Neural cell (in vitro differentiated cells): ENCODE measurements around the gene ABAT. TPM values are rescaled to one million over a fixed set of nuclear protein-coding genes. Genes with fewer than 3 reads are reported as not detected.

Experiments used
- H2AFZ ChIP-seq: fragments of 200-600, 300-800 bp; sonication (generic), shearing (Covaris generic); 2 replicates; pipeline ENCODE4 v1.6.0; 2014; ENCODE audit warnings: low read depth, mild to moderate bottlenecking, antibody characterized with exemption, low read length, moderate library complexity
- H3F3A ChIP-seq: fragments of 200-600 bp; shearing (Covaris generic); 2 replicates; pipeline ENCODE4 v1.6.1; 2016; ENCODE audit warnings: mild to moderate bottlenecking, moderate library complexity, mixed read lengths, antibody characterized with exemption, low read length; ENCODE audit not compliant: insufficient read depth, poor library complexity, severe bottlenecking
- H3K27ac ChIP-seq: fragments of 200-600, 300-800 bp; sonication (generic), shearing (Covaris generic); 2 replicates; pipeline ENCODE4 v1.5.1; 2014; ENCODE audit warnings: mild to moderate bottlenecking, low read length, moderate library complexity
- H3K27me3 ChIP-seq: fragments of 300-800, 200-600 bp; sonication (generic), shearing (Covaris generic); 2 replicates; pipeline ENCODE4 v1.6.0; 2014; ENCODE audit warnings: mild to moderate bottlenecking, low read depth, low read length, moderate library complexity; ENCODE audit not compliant: insufficient read depth
- H3K36me3 ChIP-seq: fragments of 300-800, 200-600 bp; sonication (generic), shearing (Covaris generic); 2 replicates; pipeline ENCODE4 v1.5.1; 2014; ENCODE audit warnings: mild to moderate bottlenecking, antibody characterized with exemption, low read length, moderate library complexity; ENCODE audit not compliant: insufficient read depth
- H3K4me2 ChIP-seq: fragments of 300-800, 200-600 bp; sonication (generic), shearing (Covaris generic); 2 replicates; pipeline ENCODE4 v1.6.0; 2014; ENCODE audit warnings: mild to moderate bottlenecking, low read length
- H3K4me3 ChIP-seq: fragments of 300-800, 200-600 bp; sonication (generic), shearing (Covaris generic); 2 replicates; pipeline ENCODE4 v1.5.1; 2014; ENCODE audit warnings: mild to moderate bottlenecking, low read length, moderate library complexity
- H3K79me2 ChIP-seq: fragments of 200-600 bp; shearing (Covaris generic); replicated peaks from 2 replicates; pipeline ENCODE4 v1.6.0; 2014; ENCODE audit warnings: mild to moderate bottlenecking, low read length, moderate library complexity; ENCODE audit not compliant: insufficient read depth
- H3K9ac ChIP-seq: fragments of 300-800, 200-600 bp; sonication (generic), shearing (Covaris generic); 2 replicates; pipeline ENCODE4 v1.6.1; 2016; ENCODE audit warnings: mild to moderate bottlenecking, low read length, mixed read lengths
- H3K9me2 ChIP-seq: fragments of 200-600 bp; shearing (Covaris generic); 2 replicates; pipeline ENCODE4 v1.6.1; 2016; ENCODE audit warnings: mild to moderate bottlenecking, low read length, mixed read lengths; ENCODE audit not compliant: insufficient read depth
- H3K9me3 ChIP-seq: fragments of 200-600, 300-800 bp; sonication (generic), shearing (Covaris generic); 2 replicates; pipeline ENCODE4 v1.6.1; 2016; ENCODE audit warnings: mild to moderate bottlenecking, mixed run types, low read length, moderate library complexity, mixed read lengths
- H4K20me1 ChIP-seq: fragments of 200-600 bp; shearing (Covaris generic); 2 replicates; pipeline ENCODE4 v1.6.1; 2016; ENCODE audit warnings: mild to moderate bottlenecking, mixed run types; ENCODE audit not compliant: insufficient read depth
- CTCF ChIP-seq: fragments of 450-650 bp; IDR thresholded peaks from 2 replicates; pipeline ENCODE4 v1.5.1; 2014; ENCODE audit warnings: antibody characterized with exemption, mild to moderate bottlenecking, moderate library complexity; ENCODE audit not compliant: poor library complexity, severe bottlenecking
- EP300 ChIP-seq: fragments of 450-650 bp; conservative IDR thresholded peaks from 2 replicates; pipeline ENCODE4 v1.6.1; 2014; ENCODE audit warnings: antibody characterized with exemption, mild to moderate bottlenecking, moderate library complexity; ENCODE audit not compliant: poor library complexity, severe bottlenecking
- EZH2 ChIP-seq: fragments of 200-600, 300-800 bp; shearing (Covaris generic), sonication (generic); IDR thresholded peaks from 2 replicates; pipeline ENCODE4 v1.6.1; 2014; ENCODE audit warnings: antibody characterized with exemption, low read length, borderline replicate concordance, mild to moderate bottlenecking; ENCODE audit not compliant: insufficient read depth, poor library complexity, severe bottlenecking
- MXI1 ChIP-seq: fragments of 450-650 bp; conservative IDR thresholded peaks from 2 replicates; pipeline ENCODE4 v1.6.1; 2014; ENCODE audit warnings: antibody characterized with exemption, mild to moderate bottlenecking; ENCODE audit not compliant: poor library complexity, severe bottlenecking
- POLR2AphosphoS5 ChIP-seq: IDR thresholded peaks from 2 replicates; pipeline ENCODE4 v1.6.1; 2012
- RAD21 ChIP-seq: fragments of 450-650 bp; conservative IDR thresholded peaks from 2 replicates; pipeline ENCODE4 v1.6.1; 2014; ENCODE audit warnings: antibody characterized with exemption, mild to moderate bottlenecking, moderate library complexity
- SMC3 ChIP-seq: fragments of 450-650 bp; conservative IDR thresholded peaks from 2 replicates; pipeline ENCODE4 v1.6.1; 2014; ENCODE audit warnings: antibody characterized with exemption, mild to moderate bottlenecking, moderate library complexity; ENCODE audit not compliant: poor library complexity
- TAF1 ChIP-seq: IDR thresholded peaks from 2 replicates; pipeline ENCODE4 v1.6.1; 2012; ENCODE audit warnings: low read depth
- polyA plus RNA-seq: library from polyadenylated mRNA; depleted of rRNA; stranded (reverse); fragments of >200 nt; gene quantifications from 2 replicates; pipeline ENCODE4 v1.2.3, GENCODE V29; 2014
- TF ChIP-seq, protein P1 (sequence below): IDR thresholded peaks from 2 replicates; pipeline ENCODE4 v1.6.1; 2012; ENCODE audit warnings: borderline replicate concordance

The ABAT gene
- polyA plus RNA-seq, 1 donor from 2014 or later, result 125 TPM

GRCh38 chr16:8628981-8629725 is 45.3 kb upstream of the ABAT start:
- Histone ChIP-seq H2AFZ (no peak overlapping the region), H3K27ac (no peak overlapping the region), H3F3A (no peaks in the 10 kb centered on the region), H3K9ac (no peak overlapping the region), H3K79me2 (peaks cover 10% of the 10 kb centered on the region), H4K20me1 (no peaks in the 10 kb centered on the region), H3K4me3 (no peak overlapping the region), H3K9me3 (no peaks in the 10 kb centered on the region), H3K4me2 (no peak overlapping the region), H3K27me3 (no peaks in the 10 kb centered on the region), H3K9me2 (no peaks in the 10 kb centered on the region), H3K36me3 (no peaks in the 10 kb centered on the region)
- no peak for TF ChIP-seq RAD21
- no peak for TF ChIP-seq EZH2
- TF ChIP-seq SMC3, result no peak
- TF ChIP-seq, protein P1, sequence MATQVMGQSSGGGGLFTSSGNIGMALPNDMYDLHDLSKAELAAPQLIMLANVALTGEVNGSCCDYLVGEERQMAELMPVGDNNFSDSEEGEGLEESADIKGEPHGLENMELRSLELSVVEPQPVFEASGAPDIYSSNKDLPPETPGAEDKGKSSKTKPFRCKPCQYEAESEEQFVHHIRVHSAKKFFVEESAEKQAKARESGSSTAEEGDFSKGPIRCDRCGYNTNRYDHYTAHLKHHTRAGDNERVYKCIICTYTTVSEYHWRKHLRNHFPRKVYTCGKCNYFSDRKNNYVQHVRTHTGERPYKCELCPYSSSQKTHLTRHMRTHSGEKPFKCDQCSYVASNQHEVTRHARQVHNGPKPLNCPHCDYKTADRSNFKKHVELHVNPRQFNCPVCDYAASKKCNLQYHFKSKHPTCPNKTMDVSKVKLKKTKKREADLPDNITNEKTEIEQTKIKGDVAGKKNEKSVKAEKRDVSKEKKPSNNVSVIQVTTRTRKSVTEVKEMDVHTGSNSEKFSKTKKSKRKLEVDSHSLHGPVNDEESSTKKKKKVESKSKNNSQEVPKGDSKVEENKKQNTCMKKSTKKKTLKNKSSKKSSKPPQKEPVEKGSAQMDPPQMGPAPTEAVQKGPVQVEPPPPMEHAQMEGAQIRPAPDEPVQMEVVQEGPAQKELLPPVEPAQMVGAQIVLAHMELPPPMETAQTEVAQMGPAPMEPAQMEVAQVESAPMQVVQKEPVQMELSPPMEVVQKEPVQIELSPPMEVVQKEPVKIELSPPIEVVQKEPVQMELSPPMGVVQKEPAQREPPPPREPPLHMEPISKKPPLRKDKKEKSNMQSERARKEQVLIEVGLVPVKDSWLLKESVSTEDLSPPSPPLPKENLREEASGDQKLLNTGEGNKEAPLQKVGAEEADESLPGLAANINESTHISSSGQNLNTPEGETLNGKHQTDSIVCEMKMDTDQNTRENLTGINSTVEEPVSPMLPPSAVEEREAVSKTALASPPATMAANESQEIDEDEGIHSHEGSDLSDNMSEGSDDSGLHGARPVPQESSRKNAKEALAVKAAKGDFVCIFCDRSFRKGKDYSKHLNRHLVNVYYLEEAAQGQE, result no peak
- TF ChIP-seq CTCF, result no peak
- TF ChIP-seq TAF1, result no peak
- TF ChIP-seq EP300, result no peak
- no peak for TF ChIP-seq MXI1
- TF ChIP-seq POLR2AphosphoS5, result no peak

DNA sequence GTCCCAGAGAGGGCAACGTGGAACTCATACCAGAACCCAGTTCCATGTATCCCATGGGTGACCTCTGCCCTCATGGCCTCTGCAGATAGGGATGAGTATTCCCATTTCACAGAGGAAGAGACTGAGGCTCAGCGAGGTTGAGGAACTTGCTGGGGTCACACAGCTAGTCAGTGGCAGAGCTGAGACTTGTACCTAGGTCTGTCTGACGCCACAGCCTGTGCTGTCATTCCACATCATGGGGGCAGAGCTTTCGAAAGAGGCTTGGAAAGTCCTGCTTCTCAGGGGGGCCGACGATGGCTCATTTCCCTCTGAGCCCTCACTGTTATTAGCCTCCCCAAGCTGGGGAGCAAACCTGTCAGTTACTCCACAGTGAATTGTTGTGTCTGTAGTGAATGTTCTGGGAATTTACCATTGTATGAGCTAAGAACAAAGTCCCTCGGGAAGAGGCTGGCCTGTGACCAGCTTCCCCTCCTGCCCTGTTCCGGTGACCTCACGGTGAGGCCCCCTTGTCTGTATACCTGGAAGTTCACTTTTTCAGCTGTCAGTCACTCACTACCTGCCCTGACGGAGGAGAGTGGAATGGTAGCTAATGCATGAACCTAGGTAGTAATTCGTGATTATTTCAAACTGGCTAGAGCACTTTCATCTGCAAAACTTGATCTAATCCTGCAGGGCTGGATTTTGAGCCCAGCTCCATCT is 44.0 kb upstream of the ABAT start:
- Histone ChIP-seq H3K36me3 (no peaks in the 10 kb centered on the region), H3K27ac (no peak overlapping the region), H3K9ac (no peak overlapping the region), H3K79me2 (no peaks in the 10 kb centered on the region), H3K9me2 (no peaks in the 10 kb centered on the region), H3K9me3 (no peaks in the 10 kb centered on the region), H3F3A (no peaks in the 10 kb centered on the region), H3K27me3 (no peaks in the 10 kb centered on the region), H3K4me2 (no peak overlapping the region), H2AFZ (no peak overlapping the region), H3K4me3 (no peak overlapping the region), H4K20me1 (no peaks in the 10 kb centered on the region)
- no peak for TF ChIP-seq EZH2
- TF ChIP-seq EP300, result no peak
- TF ChIP-seq SMC3, result no peak
- TF ChIP-seq, protein P1, result no peak
- TF ChIP-seq POLR2AphosphoS5, result no peak
- no peak for TF ChIP-seq TAF1
- no peak for TF ChIP-seq CTCF
- TF ChIP-seq MXI1, result no peak
- TF ChIP-seq RAD21, result no peak
